OCI-LY1 (cell line): ENCODE measurements around the gene PODXL2.

ENCODE experiments used
- EZH2 ChIP-seq: fragments of 200-600 bp; sonication (generic), shearing (Covaris generic); IDR thresholded peaks from 2 replicates; pipeline ENCODE4 v1.8.0; 2017; ENCODE audit warnings: borderline replicate concordance, mixed run types, mild to moderate bottlenecking, antibody characterized with exemption, low read length, moderate library complexity, mixed read lengths
- TF ChIP-seq, protein P1 (sequence below): fragments of 200-600 bp; sonication (generic), shearing (Covaris generic); IDR thresholded peaks from 2 replicates; pipeline ENCODE4 v1.5.1; 2017; ENCODE audit warnings: mild to moderate bottlenecking, antibody characterized with exemption, low read length, moderate library complexity, mixed read lengths

DNA sequence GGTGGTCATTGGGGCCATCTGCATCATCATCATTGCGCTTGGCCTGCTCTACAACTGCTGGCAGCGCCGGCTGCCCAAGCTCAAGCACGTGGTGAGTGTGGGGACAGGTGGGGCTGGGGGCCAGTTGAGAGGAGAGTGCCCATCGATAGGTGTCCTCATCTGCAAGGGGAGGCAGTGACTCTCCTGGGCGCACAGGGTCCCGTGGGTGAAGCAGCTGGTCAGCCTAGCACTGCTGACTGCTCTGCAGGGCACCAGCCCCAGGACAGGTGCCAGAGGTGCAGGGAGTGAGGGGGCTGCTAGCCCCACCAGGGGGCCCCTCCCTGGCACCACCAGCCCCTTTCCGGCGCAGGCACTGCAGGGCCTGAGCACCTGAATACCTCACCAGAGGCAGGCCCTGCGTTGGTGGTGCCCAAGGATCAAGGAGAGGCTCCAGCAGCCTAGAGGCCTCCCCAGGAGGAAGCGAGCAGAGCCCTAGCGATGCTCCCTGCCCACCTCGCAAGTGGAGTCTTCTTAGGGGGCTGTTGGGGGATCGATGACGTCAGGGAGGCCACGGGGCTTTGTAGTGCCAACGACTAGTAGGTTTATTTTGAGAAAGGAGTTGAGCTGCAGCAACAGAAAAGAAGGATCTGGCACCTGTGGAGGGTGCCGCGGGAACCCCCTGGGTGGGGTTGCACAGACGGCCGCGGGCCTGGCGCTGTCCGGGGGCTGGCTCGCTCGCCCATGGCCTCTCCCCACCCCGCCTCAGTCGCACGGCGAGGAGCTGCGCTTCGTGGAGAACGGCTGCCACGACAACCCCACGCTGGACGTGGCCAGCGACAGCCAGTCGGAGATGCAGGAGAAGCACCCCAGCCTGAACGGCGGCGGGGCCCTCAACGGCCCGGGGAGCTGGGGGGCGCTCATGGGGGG, 42.8 kb downstream of the PODXL2 start:
- TF ChIP-seq, protein P1, sequence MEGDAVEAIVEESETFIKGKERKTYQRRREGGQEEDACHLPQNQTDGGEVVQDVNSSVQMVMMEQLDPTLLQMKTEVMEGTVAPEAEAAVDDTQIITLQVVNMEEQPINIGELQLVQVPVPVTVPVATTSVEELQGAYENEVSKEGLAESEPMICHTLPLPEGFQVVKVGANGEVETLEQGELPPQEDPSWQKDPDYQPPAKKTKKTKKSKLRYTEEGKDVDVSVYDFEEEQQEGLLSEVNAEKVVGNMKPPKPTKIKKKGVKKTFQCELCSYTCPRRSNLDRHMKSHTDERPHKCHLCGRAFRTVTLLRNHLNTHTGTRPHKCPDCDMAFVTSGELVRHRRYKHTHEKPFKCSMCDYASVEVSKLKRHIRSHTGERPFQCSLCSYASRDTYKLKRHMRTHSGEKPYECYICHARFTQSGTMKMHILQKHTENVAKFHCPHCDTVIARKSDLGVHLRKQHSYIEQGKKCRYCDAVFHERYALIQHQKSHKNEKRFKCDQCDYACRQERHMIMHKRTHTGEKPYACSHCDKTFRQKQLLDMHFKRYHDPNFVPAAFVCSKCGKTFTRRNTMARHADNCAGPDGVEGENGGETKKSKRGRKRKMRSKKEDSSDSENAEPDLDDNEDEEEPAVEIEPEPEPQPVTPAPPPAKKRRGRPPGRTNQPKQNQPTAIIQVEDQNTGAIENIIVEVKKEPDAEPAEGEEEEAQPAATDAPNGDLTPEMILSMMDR = no peak; the same call in 1 of the 2 replicates
- TF ChIP-seq EZH2 = no peak
